Endodermal cell (in vitro differentiated cells): Measurements from ENCODE around the gene TPH2. TPM values are rescaled to one million over a fixed set of nuclear protein-coding genes. Genes with fewer than 3 reads are reported as not detected.

Source experiments
- DNase-seq: peaks from one replicate; pipeline ENCODE4 v3.0.0-alpha.2; 2017
- H3K27ac ChIP-seq: 2 replicates; pipeline ENCODE4 v1.5.1; 2013; ENCODE audit warnings: mild to moderate bottlenecking, low read depth, low read length, moderate library complexity
- H3K27me3 ChIP-seq: 2 replicates; pipeline ENCODE4 v1.6.1; 2013; ENCODE audit warnings: mild to moderate bottlenecking, low read length, moderate library complexity; ENCODE audit not compliant: insufficient read depth, control insufficient read depth, poor library complexity, severe bottlenecking
- H3K36me3 ChIP-seq: 2 replicates; pipeline ENCODE4 v1.7.0; 2013; ENCODE audit warnings: mild to moderate bottlenecking, low read length, moderate library complexity; ENCODE audit not compliant: control insufficient read depth, insufficient read depth
- H3K4me1 ChIP-seq: one replicate; pipeline ENCODE4 v1.7.0; 2013; ENCODE audit warnings: low read length; ENCODE audit not compliant: control insufficient read depth, insufficient read depth
- H3K4me3 ChIP-seq: 2 replicates; pipeline ENCODE4 v1.5.1; 2013; ENCODE audit warnings: mild to moderate bottlenecking, low read length, moderate library complexity
- H3K9ac ChIP-seq: 2 replicates; pipeline ENCODE4 v1.6.1; 2013; ENCODE audit warnings: mild to moderate bottlenecking, low read length, moderate library complexity; ENCODE audit not compliant: poor library complexity, severe bottlenecking; ENCODE audit errors: extremely low read depth
- H3K9me3 ChIP-seq: 2 replicates; pipeline ENCODE4 v1.6.1; 2013; ENCODE audit warnings: mild to moderate bottlenecking, low read length, moderate library complexity; ENCODE audit not compliant: control insufficient read depth
- H3K27ac Mint-ChIP-seq: 2 replicates; pipeline ENCODE4 v1.8.0; 2020; ENCODE audit warnings: mixed read lengths
- H3K27me3 Mint-ChIP-seq: 2 replicates; pipeline ENCODE4 v1.8.0; 2021; ENCODE audit warnings: mild to moderate bottlenecking, mixed read lengths; ENCODE audit not compliant: insufficient read depth
- H3K36me3 Mint-ChIP-seq: 2 replicates; pipeline ENCODE4 v1.8.0; 2020; ENCODE audit warnings: low read depth, mixed read lengths
- H3K4me1 Mint-ChIP-seq: 2 replicates; pipeline ENCODE4 v1.8.0; 2020; ENCODE audit warnings: mixed read lengths
- H3K4me3 Mint-ChIP-seq: 2 replicates; pipeline ENCODE4 v1.8.0; 2020; ENCODE audit warnings: mild to moderate bottlenecking, moderate library complexity, mixed read lengths
- H3K9me3 Mint-ChIP-seq: 2 replicates; pipeline ENCODE4 v1.8.0; 2020; ENCODE audit warnings: mild to moderate bottlenecking, mixed read lengths
- CTCF ChIP-seq: fragments of 200-600 bp; sonication (generic); conservative IDR thresholded peaks from 2 replicates; pipeline ENCODE4 v1.5.0; 2021; ENCODE audit warnings: antibody characterized with exemption, mild to moderate bottlenecking
- WGBS, 2 experiments: methylation state at CpG; one replicate each; pipeline versions ENCODE4 v1.1.5 to v1.1.7; 2013; ENCODE audit warnings: missing lambda C conversion rate in 2 of 2, mixed read lengths in 1 of 2; ENCODE audit not compliant: insufficient coverage in 1 of 2, insufficient read length in 1 of 2; 5-methylcytosine and 5-hydroxymethylcytosine counted together
- total RNA-seq, 2 donors: library from RNA; stranded (reverse); fragmentation: NEBNext Ultra II Directional in 1 of 2; extraction: Animal tissue kit (Norgen Biotek cat#: 25700) in 1 of 2; gene quantifications; 2 replicates in 1 of 2; 3 replicates in 1 of 2; pipeline ENCODE4 v1.2.1, GENCODE V29; 2021

TPH2 gene
- total RNA-seq, 2 donors from 2014 or later, result 0.11 TPM; not detected in 1

GRCh38 chr12:72053604-72054003 is 115.0 kb downstream of the TPH2 start:
- H3K27ac ChIP-seq, result no peak overlapping the region
- Mint-ChIP-seq H3K9me3 (no peaks in the 10 kb centered on the region), H3K4me3 (no peak overlapping the region), H3K4me1 (peaks cover 16% of the 10 kb centered on the region), H3K36me3 (no peaks in the 10 kb centered on the region), H3K27me3 (no peaks in the 10 kb centered on the region), H3K27ac (no peak overlapping the region)
- no peaks in the 10 kb centered on the region for H3K36me3 ChIP-seq
- no peak for TF ChIP-seq CTCF
- peaks cover 4% of the 10 kb centered on the region for H3K4me1 ChIP-seq
- 85 to 94% methylated on average over 2 of the region's 2 CpGs for WGBS, 2 experiments
- DNase-seq, result no peak
- no peak overlapping the region for H3K9ac ChIP-seq
- H3K4me3 ChIP-seq, result peak overlapping the region; percentile 59
- H3K27me3 ChIP-seq, result no peaks in the 10 kb centered on the region
- no peaks in the 10 kb centered on the region for H3K9me3 ChIP-seq

GRCh38 chr12:72054511-72054910 is 115.9 kb downstream of the TPH2 start:
- no peak overlapping the region for H3K4me3 ChIP-seq
- H3K9ac ChIP-seq, result no peak overlapping the region
- no peaks in the 10 kb centered on the region for H3K9me3 Mint-ChIP-seq
- no peaks in the 10 kb centered on the region for H3K36me3 Mint-ChIP-seq
- no peaks in the 10 kb centered on the region for H3K27me3 ChIP-seq
- no peak overlapping the region for H3K27ac ChIP-seq
- DNase-seq, result no peak
- no peak for TF ChIP-seq CTCF
- no peak overlapping the region for H3K4me3 Mint-ChIP-seq
- peaks cover 4% of the 10 kb centered on the region for H3K4me1 ChIP-seq
- no peaks in the 10 kb centered on the region for H3K9me3 ChIP-seq
- peaks cover 16% of the 10 kb centered on the region for H3K4me1 Mint-ChIP-seq
- H3K27me3 Mint-ChIP-seq, result no peaks in the 10 kb centered on the region
- no peaks in the 10 kb centered on the region for H3K36me3 ChIP-seq
- no peak overlapping the region for H3K27ac Mint-ChIP-seq
- 100% methylated on average over 1 of the region's 2 CpGs for WGBS, 2 experiments

- Mint-ChIP-seq H3K4me3 (no peak overlapping the region), H3K9me3 (no peaks in the 10 kb centered on the region), H3K36me3 (no peaks in the 10 kb centered on the region), H3K4me1 (peaks cover 8% of the 10 kb centered on the region), H3K27me3 (no peaks in the 10 kb centered on the region), H3K27ac (no peak overlapping the region)
- Histone ChIP-seq H3K9ac (no peak overlapping the region), H3K27ac (no peak overlapping the region), H3K36me3 (no peaks in the 10 kb centered on the region), H3K4me3 (no peak overlapping the region), H3K9me3 (no peaks in the 10 kb centered on the region), H3K27me3 (no peaks in the 10 kb centered on the region), H3K4me1 (peaks cover 4% of the 10 kb centered on the region)
- 91 to 92% methylated on average over 2 to 5 of the region's 5 CpGs for WGBS, 2 experiments
- no peak for TF ChIP-seq CTCF
- no peak for DNase-seq
Observed at GRCh38 chr12:72057330-72057914, 118.8 kb downstream of the TPH2 start.
